Endothelial cell of umbilical vein (primary cell): ENCODE results near the gene CYLC2.

ENCODE experiments used
- CTCF ChIP-seq, 2 donors: IDR thresholded peaks; 1 replicate in 1 of 2; 2 replicates in 1 of 2; pipeline ENCODE4 v1.5.1; 2011; ENCODE audit warnings: low read length in 2 of 2, mild to moderate bottlenecking in 2 of 2, moderate library complexity in 2 of 2, control low read depth in 1 of 2, inconsistent platforms in 1 of 2, low read depth in 1 of 2; ENCODE audit not compliant: insufficient read depth in 1 of 2; ENCODE audit errors: extremely low read depth in 1 of 2
- MAX ChIP-seq: IDR thresholded peaks from 2 replicates; pipeline ENCODE4 v1.6.1; 2011; ENCODE audit not compliant: insufficient read depth, insufficient read length
- POLR2A ChIP-seq: IDR thresholded peaks from 2 replicates; pipeline ENCODE4 v1.6.1; 2012; ENCODE audit warnings: low read depth, mild to moderate bottlenecking, control low read depth, low read length
- POLR2AphosphoS5 ChIP-seq: IDR thresholded peaks from 2 replicates; pipeline ENCODE4 v1.6.1; 2012; ENCODE audit warnings: low read depth, mild to moderate bottlenecking, control low read depth, low read length, moderate library complexity; ENCODE audit not compliant: insufficient read depth

- TF ChIP-seq CTCF (IDR thresholded peaks at IDR 0.05; ENCODE audit: extremely low read depth in 1 of 2, insufficient read depth in 1 of 2, low read depth in 1 of 2, low read length in 2 of 2): no peak
- no peak for TF ChIP-seq POLR2A
- no peak for TF ChIP-seq MAX
- TF ChIP-seq POLR2AphosphoS5: no peak
Observed at GRCh38 chr9:102985162-102985895, 9.8 kb upstream of the CYLC2 start.
